ENCODE data around the gene BBS9.

GRCh38 chr7:33503736-33504135 lies 374.4 kb downstream of the BBS9 start:
- TF ChIP-seq POLR2A (IDR thresholded peaks at IDR 0.05; ENCODE audit: low read depth, low read length): no peak
- TF ChIP-seq CTCF (IDR thresholded peaks at IDR 0.05; ENCODE audit: extremely low read depth in 1 of 2, insufficient read depth in 1 of 2, low read depth in 1 of 2, low read length in 2 of 2): no peak
- no peak for TF ChIP-seq MYC (IDR thresholded peaks at IDR 0.05; ENCODE audit: low read depth, low read length)
- no peak for TF ChIP-seq POLR2AphosphoS5 (IDR thresholded peaks at IDR 0.05; ENCODE audit: insufficient read depth, low read depth, low read length)

All from endothelial cell of umbilical vein (primary cell).